COLO829 (cell line): ENCODE data around the gene PHF19.

Source experiments
- DNase-seq: peaks from one replicate; pipeline ENCODE4 v3.0.0; 2012; ENCODE audit warnings: low spot score

PHF19 gene

DNA sequence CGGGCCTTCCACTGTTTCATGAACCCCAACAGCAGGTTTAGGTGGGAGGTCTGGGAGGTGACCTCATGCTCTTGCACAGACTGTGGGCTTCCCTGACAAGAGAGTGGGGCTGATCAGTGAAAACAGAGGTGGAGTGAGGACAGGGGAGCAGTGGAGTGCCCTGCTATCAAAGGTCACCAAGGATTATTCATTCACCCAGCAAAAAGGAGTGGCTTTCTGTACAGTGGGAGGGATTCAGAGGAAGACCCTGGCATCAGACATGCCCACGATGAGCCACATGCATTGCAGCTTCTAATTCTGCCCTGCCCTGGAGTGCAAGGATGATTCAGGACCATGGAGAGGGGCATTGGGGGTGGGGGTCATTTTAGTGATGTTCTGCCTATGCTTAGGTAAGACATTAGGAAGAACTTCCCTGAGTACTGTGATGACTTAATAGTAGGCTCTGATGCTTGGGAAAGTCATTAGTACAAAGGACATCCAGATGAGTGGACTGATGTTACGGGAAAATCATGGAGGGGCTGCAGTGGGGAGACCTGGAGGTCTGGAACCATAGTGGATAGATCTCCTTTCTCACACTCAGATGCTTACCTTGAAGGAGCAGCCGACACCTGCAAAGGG lies 36.8 kb upstream of the PHF19 start:
- DNase-seq = no peak

- DNase-seq = no peak
These were observed 36.1 kb upstream of the PHF19 start for GRCh38 chr9:120912958-120913646.

DNA sequence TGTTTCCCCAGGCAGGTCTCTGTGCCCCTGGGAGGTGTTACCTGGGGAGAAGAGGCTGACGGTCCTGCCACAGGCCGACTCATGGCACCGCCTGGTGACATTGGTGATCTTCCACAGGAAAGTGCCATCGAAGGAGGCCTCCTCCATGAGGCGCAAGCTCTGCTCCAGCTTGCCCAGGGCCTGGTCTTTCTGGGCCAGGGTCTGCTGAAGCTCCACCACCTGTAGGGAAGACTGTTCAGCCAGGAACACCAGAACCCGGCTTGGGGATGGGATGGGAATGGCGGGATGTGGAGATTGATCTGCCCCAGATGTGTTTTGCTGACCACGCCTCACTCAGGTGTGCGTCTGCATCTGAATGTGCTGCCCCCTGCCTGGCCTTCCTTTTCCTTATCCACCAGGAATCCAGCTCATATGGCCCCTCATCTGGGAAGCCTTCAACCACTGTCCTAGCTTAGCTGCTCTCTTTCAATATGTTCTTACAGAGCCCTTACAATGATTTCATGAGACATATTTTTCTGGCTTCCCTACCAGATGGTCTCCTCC lies 34.4 kb upstream of the PHF19 start:
- DNase-seq = no peak

- no peak for DNase-seq
These were observed 33.7 kb upstream of the PHF19 start for GRCh38 chr9:120910643-120911042.

GRCh38 chr9:120909904-120910303 lies 32.9 kb upstream of the PHF19 start:
- DNase-seq = no peak

GRCh38 chr9:120905315-120906164 lies 28.6 kb upstream of the PHF19 start:
- DNase-seq = no peak

DNA sequence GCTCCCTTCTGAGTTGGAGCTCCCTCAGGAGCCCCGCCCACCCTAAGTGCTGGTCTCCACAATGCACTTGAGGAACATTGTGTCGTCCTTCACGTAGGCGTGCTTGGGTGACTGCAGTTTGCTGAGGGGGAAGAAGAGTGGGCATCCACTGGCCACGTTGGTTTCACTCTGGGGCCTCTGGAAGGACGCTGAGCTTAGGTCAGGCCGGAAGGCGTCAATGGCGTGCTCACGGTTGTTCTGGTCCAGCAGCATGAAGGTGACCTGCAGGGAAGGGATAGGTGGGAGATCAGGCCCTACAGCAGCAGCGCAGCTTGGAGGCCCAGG lies 28.0 kb upstream of the PHF19 start:
- DNase-seq = no peak

GRCh38 chr9:120904061-120904977 lies 27.3 kb upstream of the PHF19 start:
- no peak for DNase-seq

GRCh38 chr9:120902569-120903535 lies 25.9 kb upstream of the PHF19 start:
- DNase-seq = no peak

DNA sequence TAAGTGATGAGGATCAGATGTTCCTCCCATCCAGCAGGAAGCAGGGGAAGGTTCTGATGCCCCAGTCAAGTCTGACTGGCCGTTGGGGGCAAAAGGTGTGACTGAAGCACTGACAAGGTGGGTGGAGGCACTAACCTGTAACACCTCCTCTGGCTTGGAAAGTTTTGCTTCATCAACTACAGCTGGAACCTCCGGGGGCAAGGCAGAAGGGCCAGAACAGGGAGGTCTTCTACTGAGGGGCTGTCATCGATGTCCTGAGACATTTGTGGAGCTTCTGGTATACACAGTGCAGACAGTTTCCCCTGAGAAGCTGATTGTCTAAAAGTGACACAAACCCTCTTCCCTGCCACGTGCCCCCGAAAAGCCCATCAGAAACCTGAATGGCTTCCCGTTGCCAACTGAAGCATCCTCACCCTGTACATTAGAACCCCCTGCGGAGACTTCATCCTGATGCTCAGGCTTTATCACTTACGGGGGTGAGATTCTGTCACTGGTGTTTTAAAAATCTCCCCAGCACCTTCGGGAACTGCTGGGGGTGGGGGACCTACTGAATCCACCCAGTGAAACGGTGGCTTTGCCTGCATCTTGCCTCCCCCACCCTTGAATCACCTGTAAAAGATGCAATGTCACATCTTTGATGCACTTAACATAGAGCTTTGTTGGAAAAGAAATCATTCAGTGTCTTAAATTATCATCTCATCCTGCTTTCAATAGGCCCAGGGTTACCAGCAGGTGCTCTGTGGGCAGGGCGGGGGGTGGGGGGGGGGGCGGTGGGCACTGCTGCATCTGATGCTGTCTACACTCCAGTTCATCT lies 25.0 kb upstream of the PHF19 start:
- no peak for DNase-seq

DNA sequence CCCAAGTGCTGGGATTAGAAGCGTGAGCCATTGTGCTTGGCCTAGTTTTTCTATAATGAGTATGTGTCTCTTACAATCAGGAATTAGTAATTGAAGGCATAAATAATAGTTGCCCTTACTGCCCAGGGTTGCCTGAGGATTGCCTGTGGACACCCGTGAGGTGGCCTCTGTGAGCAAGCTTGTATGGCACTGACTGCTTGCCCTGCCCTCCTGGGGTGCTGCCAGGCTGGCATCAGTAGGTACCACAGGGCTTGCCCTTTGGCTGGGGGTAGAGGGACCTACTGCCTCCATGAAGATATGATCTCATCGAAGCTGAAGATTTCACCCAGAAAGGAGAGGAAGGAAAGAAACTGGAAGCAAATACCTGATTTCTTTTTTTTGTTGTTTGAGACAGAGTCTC lies 23.8 kb upstream of the PHF19 start:
- DNase-seq = no peak

- no peak for DNase-seq
These were observed 22.6 kb upstream of the PHF19 start for GRCh38 chr9:120899490-120900068.

DNA sequence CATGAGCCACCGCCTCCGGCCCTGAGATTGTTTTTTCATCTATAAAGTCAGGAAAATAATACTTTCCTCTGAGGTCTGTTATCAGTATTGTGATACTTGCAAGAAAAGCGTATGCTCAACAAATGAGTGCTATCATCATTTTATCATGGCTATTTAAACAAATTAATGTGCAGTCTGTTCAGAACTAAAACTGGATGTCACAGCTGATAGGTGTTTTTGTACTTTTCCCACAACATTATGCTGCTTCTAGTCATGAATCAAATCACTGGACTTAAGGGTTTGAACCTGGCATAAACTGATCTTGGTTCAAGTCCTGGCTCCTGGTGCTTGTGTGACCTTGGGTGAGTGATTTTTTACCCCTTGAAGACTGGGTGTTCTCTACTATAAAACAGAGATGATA lies 21.4 kb upstream of the PHF19 start:
- no peak for DNase-seq

DNA sequence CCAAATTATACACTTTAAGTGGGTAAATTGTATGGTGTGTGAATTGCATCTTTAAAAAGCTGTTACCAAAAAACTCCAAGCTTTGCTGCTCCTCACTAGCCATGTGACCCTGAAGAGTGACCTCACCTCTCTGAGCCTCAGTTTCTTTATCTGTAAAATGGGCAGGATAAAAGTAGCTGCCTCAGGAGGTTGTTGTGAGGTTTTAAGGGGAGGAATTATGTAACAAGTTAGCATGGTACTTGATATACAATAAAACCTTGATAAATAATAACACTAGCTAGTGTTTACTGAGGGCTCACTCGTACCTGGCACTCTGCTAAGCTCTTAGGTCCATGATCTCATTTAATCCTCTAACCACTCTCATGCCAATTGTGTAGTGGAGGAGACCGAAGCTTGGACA lies 19.0 kb upstream of the PHF19 start:
- no peak for DNase-seq

DNA sequence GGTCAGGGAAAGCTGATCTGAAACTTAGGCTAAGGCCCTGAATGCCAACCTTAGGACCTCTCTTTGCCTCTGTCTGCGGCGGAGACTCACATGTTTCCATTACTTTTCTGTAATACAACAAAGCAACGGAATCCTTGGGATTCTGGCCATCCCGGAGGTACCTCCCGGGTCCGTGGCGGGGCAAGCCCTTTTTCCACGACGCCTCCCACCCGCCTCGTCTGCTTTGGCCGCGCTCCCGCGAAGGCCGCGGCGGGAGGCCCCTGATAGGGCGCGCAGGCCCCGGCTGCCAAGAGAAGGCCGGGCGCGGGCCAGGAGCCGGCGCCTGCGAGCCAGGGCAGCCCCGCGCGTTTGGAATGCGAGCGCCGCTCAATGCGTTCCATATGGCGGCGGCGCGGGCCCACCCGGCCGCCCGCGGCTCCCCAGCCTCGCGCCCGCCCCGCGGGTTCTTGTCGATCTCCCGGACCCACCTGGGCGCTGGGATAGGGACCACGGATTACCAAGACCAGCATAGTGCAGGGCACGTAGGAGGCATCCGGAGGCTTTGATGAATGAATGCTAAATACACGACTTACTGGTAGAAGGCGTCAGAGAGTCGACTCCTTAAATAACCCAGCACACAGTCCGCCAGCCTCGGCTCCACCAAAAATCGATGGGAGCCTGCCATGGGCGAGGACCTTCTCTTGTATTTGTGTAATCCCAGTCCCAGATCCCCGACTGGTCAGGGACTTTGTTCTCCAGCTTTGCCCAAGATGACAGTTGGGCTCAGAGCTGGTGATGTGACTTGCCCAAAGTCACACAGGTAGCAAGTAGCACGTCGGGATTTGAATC lies 17.5 kb upstream of the PHF19 start:
- no peak for DNase-seq

GRCh38 chr9:120893611-120894307 lies 16.8 kb upstream of the PHF19 start:
- no peak for DNase-seq

GRCh38 chr9:120892748-120893610 lies 16.0 kb upstream of the PHF19 start:
- no peak for DNase-seq
